IPS-18c (cell line): Measurements from ENCODE around the gene DLX1.

Experiments
- H3K4me3 ChIP-seq: 2 replicates; pipeline ENCODE4 v1.7.0; 2013; ENCODE audit warnings: low read depth, mild to moderate bottlenecking, low read length, moderate library complexity; ENCODE audit not compliant: insufficient read depth
- H3K9me3 ChIP-seq: one replicate; pipeline ENCODE4 v1.6.1; 2013; ENCODE audit warnings: mild to moderate bottlenecking, low read length, moderate library complexity; ENCODE audit not compliant: control insufficient read depth, insufficient read depth

Gene DLX1

GRCh38 chr2:172091761-172092566 is 6.7 kb downstream of the DLX1 start:
- H3K9me3 ChIP-seq = peaks cover 4% of the 10 kb centered on the region
- H3K4me3 ChIP-seq = no peak overlapping the region

- H3K4me3 ChIP-seq = no peak overlapping the region
- H3K9me3 ChIP-seq = peaks cover 4% of the 10 kb centered on the region
Measured at GRCh38 chr2:172092716-172093415, 7.6 kb downstream of the DLX1 start.

GRCh38 chr2:172093416-172094293 is 8.3 kb downstream of the DLX1 start:
- H3K4me3 ChIP-seq = peak overlapping the region; percentile 17; the same call in 1 of the 2 replicates
- peaks cover 4% of the 10 kb centered on the region for H3K9me3 ChIP-seq

GRCh38 chr2:172094294-172095145 is 9.2 kb downstream of the DLX1 start:
- peak overlapping the region; percentile 40 for H3K4me3 ChIP-seq
- peaks cover 4% of the 10 kb centered on the region for H3K9me3 ChIP-seq

- peaks cover 3% of the 10 kb centered on the region for H3K9me3 ChIP-seq
- H3K4me3 ChIP-seq = peak overlapping the region; percentile 40
Measured at GRCh38 chr2:172095146-172095904, 10.0 kb downstream of the DLX1 start.

- peak overlapping the region; percentile 47 for H3K4me3 ChIP-seq
- H3K9me3 ChIP-seq = peaks cover 2% of the 10 kb centered on the region
Measured at GRCh38 chr2:172095905-172096625, 10.8 kb downstream of the DLX1 start.

- Histone ChIP-seq H3K9me3 (peaks cover 2% of the 10 kb centered on the region), H3K4me3 (peak overlapping the region; percentile 41)
Measured at GRCh38 chr2:172096626-172097547, 11.6 kb downstream of the DLX1 start.

GRCh38 chr2:172097557-172098131 is 12.3 kb downstream of the DLX1 start:
- Histone ChIP-seq H3K4me3 (no peak overlapping the region), H3K9me3 (peaks cover 2% of the 10 kb centered on the region)

GRCh38 chr2:172098287-172098649 is 13.0 kb downstream of the DLX1 start:
- Histone ChIP-seq H3K4me3 (no peak overlapping the region), H3K9me3 (peaks cover 2% of the 10 kb centered on the region)

- peak overlapping the region; percentile 29 for H3K4me3 ChIP-seq
- H3K9me3 ChIP-seq = peaks cover 2% of the 10 kb centered on the region
Measured at GRCh38 chr2:172098650-172099471, 13.6 kb downstream of the DLX1 start.

GRCh38 chr2:172099472-172100079 is 14.3 kb downstream of the DLX1 start:
- Histone ChIP-seq H3K9me3 (peaks cover 2% of the 10 kb centered on the region), H3K4me3 (peak overlapping the region; percentile 31; the same call in 1 of the 2 replicates)

- H3K4me3 ChIP-seq = peak overlapping the region; percentile 31
- H3K9me3 ChIP-seq = peaks cover 2% of the 10 kb centered on the region
Measured at GRCh38 chr2:172100080-172100934, 15.0 kb downstream of the DLX1 start.
